ENCODE measurements around the gene ALDOC.

Gene ALDOC

GRCh38 chr17:28548417-28549130 lies 28.1 kb downstream of the ALDOC start:
- peak overlapping the region; percentile 28 to 55 (median 46) for H3K4me3 Mint-ChIP-seq
- H3K4me1 Mint-ChIP-seq = peaks cover 31% of the 10 kb centered on the region
- H3K27me3 Mint-ChIP-seq (ENCODE audit: low read depth) = no peaks in the 10 kb centered on the region
- no peak for TF ChIP-seq CTCF (IDR thresholded peaks at IDR 0.05; ENCODE audit: unreplicated experiment in 3 of 3)
- H3K9me3 Mint-ChIP-seq = no peaks in the 10 kb centered on the region
- H3K27ac Mint-ChIP-seq = peak overlapping the region in 2 of 3 experiments; percentile 72 to 89
- H3K36me3 Mint-ChIP-seq (ENCODE audit: low read depth) = peaks cover 1% of the 10 kb centered on the region

- Mint-ChIP-seq H3K9me3 (no peaks in the 10 kb centered on the region), H3K4me1 (peaks cover 28% of the 10 kb centered on the region), H3K4me3 (peak overlapping the region; percentile 28 to 55 (median 46)), H3K27ac (peak overlapping the region in 2 of 3 experiments; percentile 30), H3K27me3 (ENCODE audit: low read depth) (no peaks in the 10 kb centered on the region), H3K36me3 (ENCODE audit: low read depth) (no peaks in the 10 kb centered on the region)
- TF ChIP-seq CTCF (IDR thresholded peaks at IDR 0.05; ENCODE audit: unreplicated experiment in 3 of 3) = peak; percentile 87 to 91 (median 89)
These were observed 28.9 kb downstream of the ALDOC start for GRCh38 chr17:28547623-28548416.

GRCh38 chr17:28547096-28547622 lies 29.5 kb downstream of the ALDOC start:
- no peak for TF ChIP-seq CTCF (IDR thresholded peaks at IDR 0.05; ENCODE audit: unreplicated experiment in 3 of 3)
- Mint-ChIP-seq H3K27me3 (ENCODE audit: low read depth) (no peaks in the 10 kb centered on the region), H3K4me3 (no peak overlapping the region), H3K36me3 (ENCODE audit: low read depth) (no peaks in the 10 kb centered on the region), H3K27ac (peak overlapping the region in 1 of 3 experiments; percentile 68), H3K9me3 (no peaks in the 10 kb centered on the region), H3K4me1 (peaks cover 24% of the 10 kb centered on the region)

- TF ChIP-seq CTCF (IDR thresholded peaks at IDR 0.05; ENCODE audit: unreplicated experiment in 3 of 3) = no peak
- H3K4me1 Mint-ChIP-seq = peaks cover 14% of the 10 kb centered on the region
- H3K4me3 Mint-ChIP-seq = no peak overlapping the region
- no peaks in the 10 kb centered on the region for H3K9me3 Mint-ChIP-seq
- H3K27me3 Mint-ChIP-seq (ENCODE audit: low read depth) = no peaks in the 10 kb centered on the region
- peak overlapping the region; percentile 18 to 68 (median 24) for H3K27ac Mint-ChIP-seq
- no peaks in the 10 kb centered on the region for H3K36me3 Mint-ChIP-seq (ENCODE audit: low read depth)
These were observed 30.8 kb downstream of the ALDOC start for GRCh38 chr17:28545787-28546415.

- H3K4me3 Mint-ChIP-seq = no peak overlapping the region
- no peaks in the 10 kb centered on the region for H3K36me3 Mint-ChIP-seq (ENCODE audit: low read depth)
- H3K4me1 Mint-ChIP-seq = peaks cover 9% of the 10 kb centered on the region
- H3K27me3 Mint-ChIP-seq (ENCODE audit: low read depth) = no peaks in the 10 kb centered on the region
- H3K9me3 Mint-ChIP-seq = no peaks in the 10 kb centered on the region
- no peak for TF ChIP-seq CTCF (IDR thresholded peaks at IDR 0.05; ENCODE audit: unreplicated experiment in 3 of 3)
- H3K27ac Mint-ChIP-seq = no peak overlapping the region
These were observed 31.6 kb downstream of the ALDOC start for GRCh38 chr17:28545141-28545503.

All from nephron (organoid).